HepG2 (cell line): Measurements from ENCODE around the gene PCYOX1L. TPM values are rescaled to one million over a fixed set of nuclear protein-coding genes. Genes with fewer than 3 reads are reported as not detected.

ENCODE experiments used
- ATM ChIP-seq: fragments of 450-650 bp; IDR thresholded peaks from 2 replicates; pipeline ENCODE4 v1.7.1; 2017; ENCODE audit warnings: mild to moderate bottlenecking, borderline replicate concordance
- CBX5 ChIP-seq: sonication (generic); formaldehyde crosslinking; IDR thresholded peaks from 2 replicates; pipeline ENCODE4 v1.4.0; 2020; ENCODE audit warnings: missing genetic modification reagents, borderline replicate concordance
- CSRNP1 ChIP-seq: sonication (generic); formaldehyde crosslinking; IDR thresholded peaks from 2 replicates; pipeline ENCODE4 v1.8.1; 2023; ENCODE audit warnings: mild to moderate bottlenecking, missing genetic modification reagents
- GMEB2 ChIP-seq: IDR thresholded peaks from 2 replicates; pipeline ENCODE4 v1.6.1; 2016; ENCODE audit warnings: missing biosample characterization, missing genetic modification reagents, low read depth
- KDM2A ChIP-seq: sonication (generic); formaldehyde crosslinking; IDR thresholded peaks from 2 replicates; pipeline ENCODE4 v1.4.0; 2020; ENCODE audit warnings: low read depth, missing genetic modification reagents, borderline replicate concordance
- NAIF1 ChIP-seq: sonication (generic); formaldehyde crosslinking; IDR thresholded peaks from 2 replicates; pipeline ENCODE4 v1.5.0; 2020; ENCODE audit warnings: mild to moderate bottlenecking, missing genetic modification reagents, borderline replicate concordance
- NFE2 ChIP-seq: sonication (generic); formaldehyde crosslinking; IDR thresholded peaks from 2 replicates; pipeline ENCODE4 v1.4.0; 2020; ENCODE audit warnings: missing genetic modification reagents
- NRL ChIP-seq: sonication (generic); formaldehyde crosslinking; IDR thresholded peaks from 2 replicates; pipeline ENCODE4 v1.5.0; 2020; ENCODE audit warnings: missing genetic modification reagents, mild to moderate bottlenecking, moderate library complexity, borderline replicate concordance
- PAX8 ChIP-seq: sonication (generic); formaldehyde crosslinking; IDR thresholded peaks from 2 replicates; pipeline ENCODE4 v1.8.0; 2022; ENCODE audit warnings: mild to moderate bottlenecking, missing genetic modification reagents, borderline replicate concordance
- REL ChIP-seq: sonication (generic); formaldehyde crosslinking; conservative IDR thresholded peaks from 2 replicates; pipeline ENCODE4 v1.8.0; 2022; ENCODE audit warnings: mild to moderate bottlenecking, missing genetic modification reagents, moderate library complexity
- TAF1 ChIP-seq: sonication (generic); formaldehyde crosslinking; IDR thresholded peaks from 2 replicates; pipeline ENCODE4 v1.4.0; 2020; ENCODE audit warnings: missing genetic modification reagents
- THYN1 ChIP-seq: sonication (generic); formaldehyde crosslinking; IDR thresholded peaks from 2 replicates; pipeline ENCODE4 v1.8.1; 2023; ENCODE audit warnings: low read depth, mild to moderate bottlenecking, moderate library complexity, missing genetic modification reagents, borderline replicate concordance
- ZBTB44 ChIP-seq: sonication (generic); formaldehyde crosslinking; IDR thresholded peaks from 2 replicates; pipeline ENCODE4 v1.4.0; 2020; ENCODE audit warnings: missing genetic modification reagents
- ZHX2 ChIP-seq, 2 experiments: sonication (generic) in 1 of 2; formaldehyde crosslinking in 1 of 2; IDR thresholded peaks; 2 replicates each; pipeline versions ENCODE4 v1.6.1 to v1.9.0; 2014 to 2022; ENCODE audit warnings: antibody characterized with exemption in 1 of 2, borderline replicate concordance in 1 of 2, inconsistent platforms in 1 of 2, low read depth in 1 of 2, missing genetic modification reagents in 1 of 2
- ZNF232 ChIP-seq: sonication (generic); formaldehyde crosslinking; IDR thresholded peaks from 2 replicates; pipeline ENCODE4 v1.4.0; 2020; ENCODE audit warnings: missing genetic modification reagents, borderline replicate concordance
- ZNF562 ChIP-seq: sonication (generic); formaldehyde crosslinking; IDR thresholded peaks from 2 replicates; pipeline ENCODE4 v1.8.0; 2022; ENCODE audit warnings: missing genetic modification reagents, borderline replicate concordance
- polyA plus RNA-seq, 8 experiments: library from polyadenylated mRNA; depleted of rRNA in 3 of 8; stranded (reverse) in 7 of 8; unstranded in 1 of 8; fragments of >200 nt; fragmentation: Illumina TruSeq in 4 of 8; extraction: Trizol in 4 of 8; gene quantifications; 2 replicates each; pipeline versions ENCODE4 v1.2.1 to v1.2.3, GENCODE V29; 2011 to 2016; ENCODE audit warnings: low read depth in 4 of 8, missing spikeins in 1 of 8, mixed read lengths in 1 of 8; ENCODE audit not compliant: insufficient read depth in 1 of 8
- total RNA-seq, 5 experiments: library from RNA; depleted of rRNA; stranded (reverse); fragments of >200 nt; fragmentation: Illumina TruSeq; extraction: Trizol; gene quantifications; 2 replicates each; pipeline ENCODE4 v1.2.3, GENCODE V29; 2016; ENCODE audit warnings: low read depth in 1 of 5

Gene PCYOX1L
- total and polyA plus RNA-seq, 2 of the 13 experiments (the other 11 are each of a cell fraction or from before 2014, with no cell fraction given) = 1.00 to 3.7 TPM

GRCh38 chr5:149345147-149345891 lies 12.5 kb upstream of the PCYOX1L start, which contains the start of gene GRPEL2 (continued):
- TF ChIP-seq ZNF232 (CRISPR knock-in tag) (peak; percentile 72; the same call in 1 of the 2 replicates), KDM2A (CRISPR knock-in tag) (peak; percentile 91), NFE2 (CRISPR knock-in tag) (no peak), NAIF1 (CRISPR knock-in tag) (peak; percentile 51; the same call in 1 of the 2 replicates), PAX8 (CRISPR knock-in tag) (no peak), CBX5 (CRISPR knock-in tag) (no peak; the same call in 1 of the 2 replicates), CSRNP1 (CRISPR knock-in tag) (peak; percentile 79), ZBTB44 (CRISPR knock-in tag) (no peak), TAF1 (CRISPR knock-in tag) (peak; percentile 90), THYN1 (CRISPR knock-in tag) (no peak), ZHX2 (IDR thresholded peaks at IDR 0.05; ENCODE audit: low read depth) (peak; percentile 79), ZHX2 (CRISPR knock-in tag; IDR thresholded peaks at IDR 0.05; ENCODE audit: borderline replicate concordance) (no peak; the same call in 1 of the 2 replicates), NRL (CRISPR knock-in tag) (0 out of 2 replicates have a peak, but pooled peaks have one; percentile 59), ZNF562 (CRISPR knock-in tag) (no peak), ATM (no peak), REL (CRISPR knock-in tag) (0 out of 2 replicates have a peak, but pooled peaks have one; percentile 80), GMEB2 (CRISPR knock-in tag) (0 out of 2 replicates have a peak, but pooled peaks have one; percentile 14)
